Measurements from ENCODE around the gene ITGB3BP. TPM values are rescaled to one million over a fixed set of nuclear protein-coding genes. Genes with fewer than 3 reads are reported as not detected.

Gene ITGB3BP
- total RNA-seq, 1 experiment from 2014 or later = 50.2 TPM

- no peak for TF ChIP-seq ZNF416 (CRISPR knock-in tag; IDR thresholded peaks at IDR 0.05)
- no peak for TF ChIP-seq STAT6 (CRISPR knock-in tag; conservative IDR thresholded peaks at IDR 0.05; ENCODE audit: low read depth)
- no peak for TF ChIP-seq IRF2 (CRISPR knock-in tag; IDR thresholded peaks at IDR 0.05; ENCODE audit: borderline replicate concordance, low read depth)
- TF ChIP-seq MXD4 (CRISPR knock-in tag; IDR thresholded peaks at IDR 0.05; ENCODE audit: borderline replicate concordance) = no peak
- no peak for TF ChIP-seq ATF2 (CRISPR knock-in tag; IDR thresholded peaks at IDR 0.05; ENCODE audit: borderline replicate concordance, low read depth)
Observed at GRCh38 chr1:63534406-63534805, 11.4 kb upstream of the ITGB3BP start (continued).

GRCh38 chr1:63533931-63534330 is 10.9 kb upstream of the ITGB3BP start:
- Mint-ChIP-seq H3K4me1 (peaks cover 13% of the 10 kb centered on the region), H3K36me3 (no peaks in the 10 kb centered on the region), H3K4me3 (no peak overlapping the region), H3K9me3 (no peaks in the 10 kb centered on the region), H3K27ac (no peak overlapping the region), H3K27me3 (ENCODE audit: low read depth) (no peaks in the 10 kb centered on the region)
- ATAC-seq (no peak), DNase-seq (ENCODE audit: low spot score) (no peak)
- POLR2A ChIA-PET = no interaction called here
- CTCF ChIA-PET = no interaction called here
- TF ChIP-seq ATF1 (CRISPR knock-in tag; IDR thresholded peaks at IDR 0.05) (no peak), SMAD3 (CRISPR knock-in tag; IDR thresholded peaks at IDR 0.05; ENCODE audit: borderline replicate concordance) (no peak), ZNF416 (CRISPR knock-in tag; IDR thresholded peaks at IDR 0.05) (no peak), FOXP1 (CRISPR knock-in tag; IDR thresholded peaks at IDR 0.05; ENCODE audit: borderline replicate concordance) (no peak), STAT6 (CRISPR knock-in tag; conservative IDR thresholded peaks at IDR 0.05; ENCODE audit: low read depth) (no peak), TCF7 (CRISPR knock-in tag; IDR thresholded peaks at IDR 0.05; ENCODE audit: low read depth) (no peak), USF2 (CRISPR knock-in tag; IDR thresholded peaks at IDR 0.05) (no peak), CREB1 (CRISPR knock-in tag; IDR thresholded peaks at IDR 0.05) (no peak), ZNF317 (CRISPR knock-in tag; IDR thresholded peaks at IDR 0.05; ENCODE audit: borderline replicate concordance, low read depth) (no peak), SOX15 (CRISPR knock-in tag; IDR thresholded peaks at IDR 0.05) (no peak), HMGA2 (CRISPR knock-in tag; IDR thresholded peaks at IDR 0.05) (no peak), MXD4 (CRISPR knock-in tag; IDR thresholded peaks at IDR 0.05; ENCODE audit: borderline replicate concordance) (no peak), NR2C2 (CRISPR knock-in tag; IDR thresholded peaks at IDR 0.05) (no peak), ZSCAN18 (CRISPR knock-in tag; IDR thresholded peaks at IDR 0.05) (no peak), CBFB (CRISPR knock-in tag; IDR thresholded peaks at IDR 0.05; ENCODE audit: low read depth) (no peak), ZNF138 (CRISPR knock-in tag; conservative IDR thresholded peaks at IDR 0.05) (no peak)
